H9 (cell line): ENCODE data around the gene GAS2. TPM values are rescaled to one million over a fixed set of nuclear protein-coding genes. Genes with fewer than 3 reads are reported as not detected.

Experiments used
- DNase-seq: peaks from one replicate; pipeline ENCODE4 v3.0.0-alpha.2; 2017
- H2AFZ ChIP-seq: one replicate; pipeline ENCODE4 v1.6.1; 2013; ENCODE audit warnings: mild to moderate bottlenecking, low read length, control low read depth, moderate library complexity
- H2AK5ac ChIP-seq: 2 replicates; pipeline ENCODE4 v1.6.1; 2013; ENCODE audit warnings: low read length, control low read depth, mixed read lengths; ENCODE audit not compliant: insufficient read length
- H2BK120ac ChIP-seq: one replicate; pipeline ENCODE4 v1.6.1; 2013; ENCODE audit warnings: low read depth, mild to moderate bottlenecking, low read length, control low read depth, inconsistent platforms; ENCODE audit not compliant: poor library complexity, severe bottlenecking
- H2BK12ac ChIP-seq: 2 replicates; pipeline ENCODE4 v1.6.1; 2013; ENCODE audit warnings: low read length, control low read depth, mixed read lengths, low read depth; ENCODE audit not compliant: insufficient read length
- H2BK15ac ChIP-seq: 2 replicates; pipeline ENCODE4 v1.6.1; 2013; ENCODE audit warnings: low read depth, low read length, control low read depth
- H2BK20ac ChIP-seq: one replicate; pipeline ENCODE4 v1.6.1; 2013; ENCODE audit warnings: low read depth, mild to moderate bottlenecking, low read length, control low read depth, inconsistent platforms; ENCODE audit not compliant: poor library complexity, severe bottlenecking
- H2BK5ac ChIP-seq: 2 replicates; pipeline ENCODE4 v1.6.1; 2013; ENCODE audit warnings: low read length, control low read depth, mixed read lengths; ENCODE audit not compliant: insufficient read length
- H3K14ac ChIP-seq: 2 replicates; pipeline ENCODE4 v1.6.1; 2013; ENCODE audit warnings: low read length, control low read depth; ENCODE audit not compliant: insufficient read depth
- H3K18ac ChIP-seq: 2 replicates; pipeline ENCODE4 v1.6.1; 2013; ENCODE audit warnings: low read depth, mild to moderate bottlenecking, mixed read lengths, low read length, control low read depth; ENCODE audit not compliant: insufficient read length
- H3K23ac ChIP-seq: 2 replicates; pipeline ENCODE4 v1.6.1; 2013; ENCODE audit warnings: low read length, control low read depth, mixed read lengths, low read depth; ENCODE audit not compliant: insufficient read length
- H3K23me2 ChIP-seq: 2 replicates; pipeline ENCODE4 v1.6.1; 2013; ENCODE audit warnings: low read depth, mild to moderate bottlenecking, mixed read lengths, low read length, control low read depth; ENCODE audit not compliant: insufficient read length, poor library complexity, severe bottlenecking
- H3K27ac ChIP-seq: 2 replicates; pipeline ENCODE4 v1.5.1; 2013; ENCODE audit warnings: low read length, control low read depth, mixed read lengths, low read depth; ENCODE audit not compliant: insufficient read length
- H3K27me3 ChIP-seq: 2 replicates; pipeline ENCODE4 v1.6.1; 2013; ENCODE audit warnings: low read length, control low read depth, inconsistent platforms; ENCODE audit not compliant: insufficient read depth
- H3K4ac ChIP-seq: 2 replicates; pipeline ENCODE4 v1.6.1; 2013; ENCODE audit warnings: low read depth, mild to moderate bottlenecking, control low read depth, inconsistent platforms, low read length, moderate library complexity
- H3K4me1 ChIP-seq: 2 replicates; pipeline ENCODE4 v1.6.1; 2013; ENCODE audit warnings: low read length, control low read depth, inconsistent platforms; ENCODE audit not compliant: insufficient read depth
- H3K4me2 ChIP-seq: 2 replicates; pipeline ENCODE4 v1.6.1; 2013; ENCODE audit warnings: low read length, control low read depth, mixed read lengths; ENCODE audit not compliant: insufficient read length, insufficient read depth
- H3K56ac ChIP-seq: 2 replicates; pipeline ENCODE4 v1.6.1; 2013; ENCODE audit warnings: low read depth, mild to moderate bottlenecking, mixed read lengths, low read length, control low read depth; ENCODE audit not compliant: insufficient read length
- H3K79me1 ChIP-seq: 2 replicates; pipeline ENCODE4 v1.6.1; 2013; ENCODE audit warnings: low read depth, mild to moderate bottlenecking, moderate library complexity, low read length, control low read depth, inconsistent platforms; ENCODE audit not compliant: insufficient read depth, poor library complexity, severe bottlenecking
- H3K79me2 ChIP-seq: 2 replicates; pipeline ENCODE4 v1.6.1; 2013; ENCODE audit warnings: low read length, control low read depth, inconsistent platforms; ENCODE audit not compliant: insufficient read depth
- H3K9ac ChIP-seq: 2 replicates; pipeline ENCODE4 v1.6.1; 2013; ENCODE audit warnings: low read length, control low read depth, mixed read lengths; ENCODE audit not compliant: insufficient read length; ENCODE audit errors: extremely low read depth
- H3K9me3 ChIP-seq: one replicate; pipeline ENCODE4 v1.6.1; 2013; ENCODE audit warnings: low read depth, low read length, inconsistent platforms; ENCODE audit not compliant: control insufficient read depth
- H3T11ph ChIP-seq: one replicate; pipeline ENCODE4 v1.6.1; 2013; ENCODE audit warnings: mild to moderate bottlenecking, low read length, control low read depth, inconsistent platforms
- H4K20me1 ChIP-seq: one replicate; pipeline ENCODE4 v1.6.1; 2013; ENCODE audit not compliant: control insufficient read depth, insufficient read length, insufficient read depth
- H4K5ac ChIP-seq: 2 replicates; pipeline ENCODE4 v1.6.1; 2013; ENCODE audit warnings: low read depth, mild to moderate bottlenecking, mixed read lengths, low read length, control low read depth; ENCODE audit not compliant: insufficient read length
- H4K8ac ChIP-seq: replicated peaks from 2 replicates; pipeline ENCODE4 v1.6.1; 2013; ENCODE audit warnings: low read length, control low read depth, mixed read lengths, low read depth; ENCODE audit not compliant: insufficient read length
- H4K91ac ChIP-seq: 2 replicates; pipeline ENCODE4 v1.6.1; 2013; ENCODE audit warnings: low read depth, mild to moderate bottlenecking, moderate library complexity, mixed read lengths, low read length, control low read depth; ENCODE audit not compliant: insufficient read length
- H3K27ac Mint-ChIP-seq, 3 experiments: 2 replicates in 2 of 3; 3 replicates in 1 of 3; pipeline ENCODE4 v1.8.0; 2020 to 2021; ENCODE audit warnings: mixed read lengths in 3 of 3, mild to moderate bottlenecking in 1 of 3, moderate library complexity in 1 of 3
- H3K27me3 Mint-ChIP-seq: 2 replicates; pipeline ENCODE4 v1.8.0; 2021; ENCODE audit warnings: low read depth, mild to moderate bottlenecking, moderate library complexity, mixed read lengths
- H3K36me3 Mint-ChIP-seq, 3 experiments: 2 replicates in 2 of 3; 3 replicates in 1 of 3; pipeline ENCODE4 v1.8.0; 2020 to 2021; ENCODE audit warnings: low read depth in 3 of 3, mixed read lengths in 3 of 3; ENCODE audit not compliant: insufficient read depth in 1 of 3
- H3K4me1 Mint-ChIP-seq, 2 experiments: 2 replicates each; pipeline ENCODE4 v1.8.0; 2020; ENCODE audit warnings: mixed read lengths in 2 of 2
- H3K4me3 Mint-ChIP-seq, 2 experiments: 2 replicates in 1 of 2; 3 replicates in 1 of 2; pipeline ENCODE4 v1.8.0; 2020 to 2021; ENCODE audit warnings: mild to moderate bottlenecking in 2 of 2, mixed read lengths in 2 of 2, moderate library complexity in 1 of 2
- H3K9me3 Mint-ChIP-seq, 2 experiments: 2 replicates in 1 of 2; 3 replicates in 1 of 2; pipeline ENCODE4 v1.8.0; 2020; ENCODE audit warnings: mild to moderate bottlenecking in 2 of 2, mixed read lengths in 2 of 2, moderate library complexity in 1 of 2
- CTCF ChIP-seq: fragments of 200-600 bp; sonication (generic); conservative IDR thresholded peaks from 3 replicates; pipeline ENCODE4 v1.8.0; 2021; ENCODE audit warnings: antibody characterized with exemption, mild to moderate bottlenecking
- WGBS: extraction: QIAGEN DNeasy Blood & Tissue Kit; methylation state at CpG from one replicate; pipeline ENCODE4 v1.1.7; 2013; ENCODE audit warnings: missing lambda C conversion rate, low lambda C conversion rate, mixed read lengths; ENCODE audit not compliant: insufficient read length; ENCODE audit errors: extremely low coverage; 5-methylcytosine and 5-hydroxymethylcytosine counted together
- total RNA-seq: library from RNA; stranded (reverse); gene quantifications from 2 replicates; pipeline ENCODE4 v1.2.1, GENCODE V29; 2021

GAS2 gene
- total RNA-seq, 1 experiment from 2014 or later: 1.7 TPM

- H3K27me3 Mint-ChIP-seq: no peaks in the 10 kb centered on the region; the same call in 1 of the 2 replicates
- WGBS: no CpG with 5 or more reads among the region's 1 CpG
- Histone ChIP-seq H4K8ac (no peak overlapping the region), H3K23ac (no peak overlapping the region), H3K56ac (no peak overlapping the region), H2AK5ac (no peak overlapping the region), H3K9ac (no peak overlapping the region), H3K79me2 (no peaks in the 10 kb centered on the region), H3K18ac (no peak overlapping the region), H3K4me2 (no peak overlapping the region), H4K5ac (no peak overlapping the region), H3K4ac (no peak overlapping the region), H2BK20ac (no peak overlapping the region), H2BK12ac (no peak overlapping the region), H3K27ac (no peak overlapping the region), H3K27me3 (no peaks in the 10 kb centered on the region), H3K14ac (no peak overlapping the region), H3K79me1 (no peaks in the 10 kb centered on the region), H2BK15ac (no peak overlapping the region), H3K23me2 (no peaks in the 10 kb centered on the region), H3K9me3 (no peaks in the 10 kb centered on the region), H2BK5ac (no peak overlapping the region), H4K20me1 (no peaks in the 10 kb centered on the region), H2BK120ac (no peak overlapping the region), H3T11ph (no peak overlapping the region), H4K91ac (no peak overlapping the region), H2AFZ (no peak overlapping the region), H3K4me1 (no peaks in the 10 kb centered on the region)
- TF ChIP-seq CTCF: no peak
- H3K9me3 Mint-ChIP-seq: no peaks in the 10 kb centered on the region
- no peak for DNase-seq
- H3K4me3 Mint-ChIP-seq: no peak overlapping the region
- H3K4me1 Mint-ChIP-seq: no peaks in the 10 kb centered on the region
- no peak overlapping the region for H3K27ac Mint-ChIP-seq
- H3K36me3 Mint-ChIP-seq: no peaks in the 10 kb centered on the region
Observed at GRCh38 chr11:22730319-22730718, 63.9 kb downstream of the GAS2 start.
